ENCODE results near the gene MUCL3.

DNA sequence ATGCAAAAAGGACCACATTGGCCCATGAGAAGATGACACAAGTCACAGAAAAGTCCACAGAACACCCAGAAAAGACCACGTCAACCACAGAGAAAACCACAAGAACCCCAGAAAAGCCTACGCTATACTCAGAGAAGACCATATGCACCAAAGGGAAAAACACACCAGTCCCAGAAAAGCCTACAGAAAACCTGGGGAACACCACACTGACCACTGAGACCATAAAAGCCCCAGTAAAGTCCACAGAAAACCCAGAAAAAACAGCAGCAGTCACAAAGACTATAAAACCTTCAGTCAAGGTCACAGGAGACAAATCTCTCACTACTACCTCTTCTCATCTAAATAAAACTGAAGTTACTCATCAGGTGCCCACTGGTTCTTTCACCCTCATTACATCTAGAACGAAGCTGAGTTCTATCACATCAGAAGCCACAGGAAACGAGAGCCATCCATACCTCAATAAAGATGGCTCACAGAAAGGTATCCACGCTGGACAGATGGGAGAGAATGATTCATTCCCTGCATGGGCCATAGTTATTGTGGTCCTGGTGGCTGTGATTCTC is 11.2 kb downstream of the MUCL3 start:
- TF ChIP-seq EZH2 (IDR thresholded peaks at IDR 0.05; ENCODE audit: insufficient read depth, low read length): no peak
- TF ChIP-seq, protein P1, sequence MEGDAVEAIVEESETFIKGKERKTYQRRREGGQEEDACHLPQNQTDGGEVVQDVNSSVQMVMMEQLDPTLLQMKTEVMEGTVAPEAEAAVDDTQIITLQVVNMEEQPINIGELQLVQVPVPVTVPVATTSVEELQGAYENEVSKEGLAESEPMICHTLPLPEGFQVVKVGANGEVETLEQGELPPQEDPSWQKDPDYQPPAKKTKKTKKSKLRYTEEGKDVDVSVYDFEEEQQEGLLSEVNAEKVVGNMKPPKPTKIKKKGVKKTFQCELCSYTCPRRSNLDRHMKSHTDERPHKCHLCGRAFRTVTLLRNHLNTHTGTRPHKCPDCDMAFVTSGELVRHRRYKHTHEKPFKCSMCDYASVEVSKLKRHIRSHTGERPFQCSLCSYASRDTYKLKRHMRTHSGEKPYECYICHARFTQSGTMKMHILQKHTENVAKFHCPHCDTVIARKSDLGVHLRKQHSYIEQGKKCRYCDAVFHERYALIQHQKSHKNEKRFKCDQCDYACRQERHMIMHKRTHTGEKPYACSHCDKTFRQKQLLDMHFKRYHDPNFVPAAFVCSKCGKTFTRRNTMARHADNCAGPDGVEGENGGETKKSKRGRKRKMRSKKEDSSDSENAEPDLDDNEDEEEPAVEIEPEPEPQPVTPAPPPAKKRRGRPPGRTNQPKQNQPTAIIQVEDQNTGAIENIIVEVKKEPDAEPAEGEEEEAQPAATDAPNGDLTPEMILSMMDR (IDR thresholded peaks at IDR 0.05; ENCODE audit: insufficient read depth, low read depth, low read length): no peak

Measured in astrocyte (in vitro differentiated cells and primary cell).